ENCODE data around the gene RPL27A. TPM values are rescaled to one million over a fixed set of nuclear protein-coding genes. Genes with fewer than 3 reads are reported as not detected.
A peak's percentile ranks its signal among the peaks of the same experiment; 100 is the strongest.

Gene RPL27A
- total RNA-seq, 1 donor from 2014 or later, result 789 TPM

DNA sequence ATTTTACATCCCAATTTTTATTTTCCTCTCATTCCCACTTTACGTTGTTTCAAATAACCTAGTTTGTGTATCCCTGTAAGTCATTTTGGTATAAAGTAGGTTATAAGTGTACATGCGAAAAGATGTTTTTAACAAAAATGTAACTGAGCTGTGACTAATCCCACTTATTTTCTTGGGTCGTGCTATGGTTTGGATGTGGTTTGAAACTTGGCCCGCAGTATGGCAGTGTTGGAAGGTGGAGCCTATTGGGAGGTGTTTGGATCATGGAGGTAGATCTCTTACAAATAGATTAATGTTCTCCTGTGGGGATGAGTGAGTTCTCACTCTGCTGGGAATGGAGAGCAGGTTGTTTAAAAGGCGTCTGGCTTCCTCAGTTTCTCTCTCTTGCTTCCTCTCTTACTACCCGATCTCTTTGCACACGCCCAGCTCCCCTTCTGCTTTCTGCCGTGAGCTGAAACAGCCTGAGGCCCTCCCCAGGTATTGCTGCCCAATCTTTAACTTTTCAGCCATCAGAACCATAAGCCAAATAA is 7.2 kb downstream of the RPL27A start:
- intact Hi-C loops (cut with DNase I), result loop anchor here (1.0 to 5.0 kb wide), 3 partner anchors 20 to 178 kb away; no protein-coding TSS in a partner anchor
- no peaks in the 10 kb centered on the region for H3K27me3 ChIP-seq
- peaks cover 5 to 14% of the 10 kb centered on the region in 2 donors for H3K4me1 ChIP-seq
- peak overlapping the region in 1 of 2 donors; percentile 77 for H3K27ac ChIP-seq
- H3K36me3 ChIP-seq, result peaks cover 34 to 59% of the 10 kb centered on the region in 2 donors
- DNase-seq (ENCODE audit: low spot score in 2 of 2), result no peak
- H3K9me3 ChIP-seq, result no peaks in the 10 kb centered on the region
- TF ChIP-seq, protein P1, sequence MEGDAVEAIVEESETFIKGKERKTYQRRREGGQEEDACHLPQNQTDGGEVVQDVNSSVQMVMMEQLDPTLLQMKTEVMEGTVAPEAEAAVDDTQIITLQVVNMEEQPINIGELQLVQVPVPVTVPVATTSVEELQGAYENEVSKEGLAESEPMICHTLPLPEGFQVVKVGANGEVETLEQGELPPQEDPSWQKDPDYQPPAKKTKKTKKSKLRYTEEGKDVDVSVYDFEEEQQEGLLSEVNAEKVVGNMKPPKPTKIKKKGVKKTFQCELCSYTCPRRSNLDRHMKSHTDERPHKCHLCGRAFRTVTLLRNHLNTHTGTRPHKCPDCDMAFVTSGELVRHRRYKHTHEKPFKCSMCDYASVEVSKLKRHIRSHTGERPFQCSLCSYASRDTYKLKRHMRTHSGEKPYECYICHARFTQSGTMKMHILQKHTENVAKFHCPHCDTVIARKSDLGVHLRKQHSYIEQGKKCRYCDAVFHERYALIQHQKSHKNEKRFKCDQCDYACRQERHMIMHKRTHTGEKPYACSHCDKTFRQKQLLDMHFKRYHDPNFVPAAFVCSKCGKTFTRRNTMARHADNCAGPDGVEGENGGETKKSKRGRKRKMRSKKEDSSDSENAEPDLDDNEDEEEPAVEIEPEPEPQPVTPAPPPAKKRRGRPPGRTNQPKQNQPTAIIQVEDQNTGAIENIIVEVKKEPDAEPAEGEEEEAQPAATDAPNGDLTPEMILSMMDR (IDR thresholded peaks at IDR 0.05), result no peak
- H3K4me3 ChIP-seq, result peak overlapping the region in 1 of 2 donors; percentile 60

- Histone ChIP-seq H3K4me3 (no peak overlapping the region), H3K36me3 (peaks cover 33 to 59% of the 10 kb centered on the region in 2 donors), H3K27me3 (no peaks in the 10 kb centered on the region), H3K4me1 (peaks cover 5 to 14% of the 10 kb centered on the region in 2 donors), H3K27ac (no peak overlapping the region), H3K9me3 (no peaks in the 10 kb centered on the region)
- TF ChIP-seq, protein P1 (IDR thresholded peaks at IDR 0.05), result no peak
- no peak for DNase-seq (ENCODE audit: low spot score in 2 of 2)
- intact Hi-C loops (cut with DNase I), result no loop called here
Measured at GRCh38 chr11:8690374-8691342, 8.1 kb downstream of the RPL27A start.

GRCh38 chr11:8691601-8692000 is 9.0 kb downstream of the RPL27A start:
- intact Hi-C loops (cut with DNase I), result no loop called here
- Histone ChIP-seq H3K36me3 (peaks cover 34 to 59% of the 10 kb centered on the region in 2 donors), H3K27ac (no peak overlapping the region), H3K4me3 (no peak overlapping the region), H3K9me3 (no peaks in the 10 kb centered on the region), H3K4me1 (peaks cover 5 to 14% of the 10 kb centered on the region in 2 donors), H3K27me3 (no peaks in the 10 kb centered on the region)
- TF ChIP-seq, protein P1 (IDR thresholded peaks at IDR 0.05), result no peak
- DNase-seq (ENCODE audit: low spot score in 2 of 2), result no peak

GRCh38 chr11:8692417-8692816 is 9.8 kb downstream of the RPL27A start:
- H3K27me3 ChIP-seq, result no peaks in the 10 kb centered on the region
- no peak overlapping the region for H3K4me3 ChIP-seq
- TF ChIP-seq, protein P1 (IDR thresholded peaks at IDR 0.05), result no peak
- no peaks in the 10 kb centered on the region for H3K9me3 ChIP-seq
- no peak overlapping the region for H3K27ac ChIP-seq
- H3K36me3 ChIP-seq, result peaks cover 41 to 62% of the 10 kb centered on the region in 2 donors
- DNase-seq (ENCODE audit: low spot score in 2 of 2), result no peak
- intact Hi-C loops (cut with DNase I), result no loop called here
- peaks cover 5 to 14% of the 10 kb centered on the region in 2 donors for H3K4me1 ChIP-seq

GRCh38 chr11:8693010-8693551 is 10.5 kb downstream of the RPL27A start:
- H3K4me3 ChIP-seq, result no peak overlapping the region
- H3K9me3 ChIP-seq, result no peaks in the 10 kb centered on the region
- peak overlapping the region in 1 of 2 donors; percentile 2 for H3K27ac ChIP-seq
- no peaks in the 10 kb centered on the region for H3K27me3 ChIP-seq
- intact Hi-C loops (cut with DNase I), result no loop called here
- H3K4me1 ChIP-seq, result peaks cover under 1 to 8% of the 10 kb centered on the region in 2 donors
- TF ChIP-seq, protein P1 (IDR thresholded peaks at IDR 0.05), result no peak
- DNase-seq (ENCODE audit: low spot score in 2 of 2), result no peak
- H3K36me3 ChIP-seq, result peaks cover 46 to 69% of the 10 kb centered on the region in 2 donors

Data from ascending aorta (tissue), 2 donors.